Epidermal melanocyte (primary cell): Measurements from ENCODE around the gene CDV3.
A peak's percentile ranks its signal among the peaks of the same experiment; 100 is the strongest.

Experiments used
- DNase-seq: peaks from one replicate; pipeline ENCODE4 v3.0.0; 2011; ENCODE audit warnings: low spot score; ENCODE audit not compliant: insufficient read length

The CDV3 gene

GRCh38 chr3:133568294-133569014, 5.0 kb upstream of the CDV3 start:
- no peak for DNase-seq

GRCh38 chr3:133570139-133570936, 3.1 kb upstream of the CDV3 start:
- no peak for DNase-seq

- no peak for DNase-seq
Measured at GRCh38 chr3:133570937-133571320, 2.6 kb upstream of the CDV3 start.

GRCh38 chr3:133572158-133573053, 1.1 kb upstream of the CDV3 start:
- no peak for DNase-seq

- peak; percentile 52 for DNase-seq
Measured at GRCh38 chr3:133573054-133573628, 345 bp upstream of the CDV3 start.

- DNase-seq: no peak
Measured at GRCh38 chr3:133574260-133574881, 885 bp downstream of the CDV3 start.

GRCh38 chr3:133575086-133575485, 1.6 kb downstream of the CDV3 start:
- DNase-seq: no peak

GRCh38 chr3:133576169-133576568, 2.7 kb downstream of the CDV3 start:
- DNase-seq: no peak

- no peak for DNase-seq
Measured at GRCh38 chr3:133578548-133579191, 5.2 kb downstream of the CDV3 start.

- DNase-seq: no peak
Measured at GRCh38 chr3:133583396-133583795, 9.9 kb downstream of the CDV3 start.

- DNase-seq: no peak
Measured at GRCh38 chr3:133588035-133588434, 14.5 kb downstream of the CDV3 start.

GRCh38 chr3:133588784-133589465, 15.4 kb downstream of the CDV3 start:
- no peak for DNase-seq

GRCh38 chr3:133589503-133589902, 16.0 kb downstream of the CDV3 start:
- DNase-seq: no peak

- DNase-seq: no peak
Measured at GRCh38 chr3:133591271-133591742, 17.8 kb downstream of the CDV3 start.

GRCh38 chr3:133592843-133593242, 19.4 kb downstream of the CDV3 start:
- DNase-seq: no peak

GRCh38 chr3:133593243-133593642, 19.8 kb downstream of the CDV3 start:
- DNase-seq: no peak

GRCh38 chr3:133595341-133595740, 21.9 kb downstream of the CDV3 start:
- no peak for DNase-seq

GRCh38 chr3:133598405-133598804, 24.9 kb downstream of the CDV3 start:
- DNase-seq: no peak

GRCh38 chr3:133599280-133599679, 25.8 kb downstream of the CDV3 start:
- DNase-seq: no peak

- no peak for DNase-seq
Measured at GRCh38 chr3:133600572-133601081, 27.1 kb downstream of the CDV3 start.
